H9 (cell line): ENCODE measurements around the gene CSMD2. TPM values are rescaled to one million over a fixed set of nuclear protein-coding genes. Genes with fewer than 3 reads are reported as not detected.

Source experiments
- DNase-seq: peaks from one replicate; pipeline ENCODE4 v3.0.0-alpha.2; 2017
- H2AFZ ChIP-seq: one replicate; pipeline ENCODE4 v1.6.1; 2013; ENCODE audit warnings: mild to moderate bottlenecking, low read length, control low read depth, moderate library complexity
- H2AK5ac ChIP-seq: 2 replicates; pipeline ENCODE4 v1.6.1; 2013; ENCODE audit warnings: low read length, control low read depth, mixed read lengths; ENCODE audit not compliant: insufficient read length
- H2BK120ac ChIP-seq: one replicate; pipeline ENCODE4 v1.6.1; 2013; ENCODE audit warnings: low read depth, mild to moderate bottlenecking, low read length, control low read depth, inconsistent platforms; ENCODE audit not compliant: poor library complexity, severe bottlenecking
- H2BK12ac ChIP-seq: 2 replicates; pipeline ENCODE4 v1.6.1; 2013; ENCODE audit warnings: low read length, control low read depth, mixed read lengths, low read depth; ENCODE audit not compliant: insufficient read length
- H2BK15ac ChIP-seq: 2 replicates; pipeline ENCODE4 v1.6.1; 2013; ENCODE audit warnings: low read depth, low read length, control low read depth
- H2BK20ac ChIP-seq: one replicate; pipeline ENCODE4 v1.6.1; 2013; ENCODE audit warnings: low read depth, mild to moderate bottlenecking, low read length, control low read depth, inconsistent platforms; ENCODE audit not compliant: poor library complexity, severe bottlenecking
- H2BK5ac ChIP-seq: 2 replicates; pipeline ENCODE4 v1.6.1; 2013; ENCODE audit warnings: low read length, control low read depth, mixed read lengths; ENCODE audit not compliant: insufficient read length
- H3K14ac ChIP-seq: 2 replicates; pipeline ENCODE4 v1.6.1; 2013; ENCODE audit warnings: low read length, control low read depth; ENCODE audit not compliant: insufficient read depth
- H3K18ac ChIP-seq: 2 replicates; pipeline ENCODE4 v1.6.1; 2013; ENCODE audit warnings: low read depth, mild to moderate bottlenecking, mixed read lengths, low read length, control low read depth; ENCODE audit not compliant: insufficient read length
- H3K23ac ChIP-seq: 2 replicates; pipeline ENCODE4 v1.6.1; 2013; ENCODE audit warnings: low read length, control low read depth, mixed read lengths, low read depth; ENCODE audit not compliant: insufficient read length
- H3K23me2 ChIP-seq: 2 replicates; pipeline ENCODE4 v1.6.1; 2013; ENCODE audit warnings: low read depth, mild to moderate bottlenecking, mixed read lengths, low read length, control low read depth; ENCODE audit not compliant: insufficient read length, poor library complexity, severe bottlenecking
- H3K27ac ChIP-seq: 2 replicates; pipeline ENCODE4 v1.5.1; 2013; ENCODE audit warnings: low read length, control low read depth, mixed read lengths, low read depth; ENCODE audit not compliant: insufficient read length
- H3K27me3 ChIP-seq: 2 replicates; pipeline ENCODE4 v1.6.1; 2013; ENCODE audit warnings: low read length, control low read depth, inconsistent platforms; ENCODE audit not compliant: insufficient read depth
- H3K4ac ChIP-seq: 2 replicates; pipeline ENCODE4 v1.6.1; 2013; ENCODE audit warnings: low read depth, mild to moderate bottlenecking, control low read depth, inconsistent platforms, low read length, moderate library complexity
- H3K4me1 ChIP-seq: 2 replicates; pipeline ENCODE4 v1.6.1; 2013; ENCODE audit warnings: low read length, control low read depth, inconsistent platforms; ENCODE audit not compliant: insufficient read depth
- H3K4me2 ChIP-seq: 2 replicates; pipeline ENCODE4 v1.6.1; 2013; ENCODE audit warnings: low read length, control low read depth, mixed read lengths; ENCODE audit not compliant: insufficient read length, insufficient read depth
- H3K56ac ChIP-seq: 2 replicates; pipeline ENCODE4 v1.6.1; 2013; ENCODE audit warnings: low read depth, mild to moderate bottlenecking, mixed read lengths, low read length, control low read depth; ENCODE audit not compliant: insufficient read length
- H3K79me1 ChIP-seq: 2 replicates; pipeline ENCODE4 v1.6.1; 2013; ENCODE audit warnings: low read depth, mild to moderate bottlenecking, moderate library complexity, low read length, control low read depth, inconsistent platforms; ENCODE audit not compliant: insufficient read depth, poor library complexity, severe bottlenecking
- H3K79me2 ChIP-seq: 2 replicates; pipeline ENCODE4 v1.6.1; 2013; ENCODE audit warnings: low read length, control low read depth, inconsistent platforms; ENCODE audit not compliant: insufficient read depth
- H3K9ac ChIP-seq: 2 replicates; pipeline ENCODE4 v1.6.1; 2013; ENCODE audit warnings: low read length, control low read depth, mixed read lengths; ENCODE audit not compliant: insufficient read length; ENCODE audit errors: extremely low read depth
- H3K9me3 ChIP-seq: one replicate; pipeline ENCODE4 v1.6.1; 2013; ENCODE audit warnings: low read depth, low read length, inconsistent platforms; ENCODE audit not compliant: control insufficient read depth
- H3T11ph ChIP-seq: one replicate; pipeline ENCODE4 v1.6.1; 2013; ENCODE audit warnings: mild to moderate bottlenecking, low read length, control low read depth, inconsistent platforms
- H4K20me1 ChIP-seq: one replicate; pipeline ENCODE4 v1.6.1; 2013; ENCODE audit not compliant: control insufficient read depth, insufficient read length, insufficient read depth
- H4K5ac ChIP-seq: 2 replicates; pipeline ENCODE4 v1.6.1; 2013; ENCODE audit warnings: low read depth, mild to moderate bottlenecking, mixed read lengths, low read length, control low read depth; ENCODE audit not compliant: insufficient read length
- H4K8ac ChIP-seq: replicated peaks from 2 replicates; pipeline ENCODE4 v1.6.1; 2013; ENCODE audit warnings: low read length, control low read depth, mixed read lengths, low read depth; ENCODE audit not compliant: insufficient read length
- H4K91ac ChIP-seq: 2 replicates; pipeline ENCODE4 v1.6.1; 2013; ENCODE audit warnings: low read depth, mild to moderate bottlenecking, moderate library complexity, mixed read lengths, low read length, control low read depth; ENCODE audit not compliant: insufficient read length
- H3K27ac Mint-ChIP-seq, 3 experiments: 2 replicates in 2 of 3; 3 replicates in 1 of 3; pipeline ENCODE4 v1.8.0; 2020 to 2021; ENCODE audit warnings: mixed read lengths in 3 of 3, mild to moderate bottlenecking in 1 of 3, moderate library complexity in 1 of 3
- H3K27me3 Mint-ChIP-seq: 2 replicates; pipeline ENCODE4 v1.8.0; 2021; ENCODE audit warnings: low read depth, mild to moderate bottlenecking, moderate library complexity, mixed read lengths
- H3K36me3 Mint-ChIP-seq, 3 experiments: 2 replicates in 2 of 3; 3 replicates in 1 of 3; pipeline ENCODE4 v1.8.0; 2020 to 2021; ENCODE audit warnings: low read depth in 3 of 3, mixed read lengths in 3 of 3; ENCODE audit not compliant: insufficient read depth in 1 of 3
- H3K4me1 Mint-ChIP-seq, 2 experiments: 2 replicates each; pipeline ENCODE4 v1.8.0; 2020; ENCODE audit warnings: mixed read lengths in 2 of 2
- H3K4me3 Mint-ChIP-seq, 2 experiments: 2 replicates in 1 of 2; 3 replicates in 1 of 2; pipeline ENCODE4 v1.8.0; 2020 to 2021; ENCODE audit warnings: mild to moderate bottlenecking in 2 of 2, mixed read lengths in 2 of 2, moderate library complexity in 1 of 2
- H3K9me3 Mint-ChIP-seq, 2 experiments: 2 replicates in 1 of 2; 3 replicates in 1 of 2; pipeline ENCODE4 v1.8.0; 2020; ENCODE audit warnings: mild to moderate bottlenecking in 2 of 2, mixed read lengths in 2 of 2, moderate library complexity in 1 of 2
- WGBS: extraction: QIAGEN DNeasy Blood & Tissue Kit; methylation state at CpG from one replicate; pipeline ENCODE4 v1.1.7; 2013; ENCODE audit warnings: missing lambda C conversion rate, low lambda C conversion rate, mixed read lengths; ENCODE audit not compliant: insufficient read length; ENCODE audit errors: extremely low coverage; 5-methylcytosine and 5-hydroxymethylcytosine counted together
- total RNA-seq: library from RNA; stranded (reverse); gene quantifications from 2 replicates; pipeline ENCODE4 v1.2.1, GENCODE V29; 2021
- TF ChIP-seq, protein P1 (sequence below): fragments of 200-600 bp; sonication (generic); conservative IDR thresholded peaks from 3 replicates; pipeline ENCODE4 v1.8.0; 2021; ENCODE audit warnings: antibody characterized with exemption, mild to moderate bottlenecking

Gene CSMD2
- total RNA-seq, 1 experiment from 2014 or later, result 6.4 TPM

DNA sequence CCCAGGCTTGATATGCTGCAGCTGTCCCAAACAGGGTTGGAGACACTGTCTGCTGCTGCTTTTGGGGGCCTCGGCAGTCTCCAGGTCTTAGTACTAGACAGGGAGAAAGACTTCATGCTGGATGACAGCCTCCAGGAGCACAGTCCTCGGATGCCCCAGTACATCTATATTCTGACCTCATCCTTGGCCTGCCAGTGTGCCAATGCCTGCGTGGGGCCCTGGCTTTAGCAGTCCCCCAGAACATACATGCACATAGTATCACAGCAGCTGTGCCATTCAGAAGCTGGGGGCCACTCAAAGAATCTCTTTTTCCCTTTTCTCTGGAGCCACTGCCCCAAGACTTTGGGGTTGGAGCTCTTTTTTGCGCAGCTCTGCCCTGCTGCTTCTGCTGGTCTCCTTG lies 697.0 kb downstream of the CSMD2 start:
- Histone ChIP-seq H2AFZ (no peak overlapping the region), H3K4me1 (no peaks in the 10 kb centered on the region; the same call in 1 of the 2 replicates), H3K56ac (no peak overlapping the region), H2BK120ac (no peak overlapping the region), H2BK5ac (no peak overlapping the region), H3K23ac (no peak overlapping the region), H4K20me1 (no peaks in the 10 kb centered on the region), H3K9ac (no peak overlapping the region), H3K79me1 (no peaks in the 10 kb centered on the region), H3K23me2 (peaks cover 5% of the 10 kb centered on the region), H4K5ac (no peak overlapping the region), H3T11ph (no peak overlapping the region), H2BK12ac (no peak overlapping the region), H3K4me2 (no peak overlapping the region), H2BK20ac (no peak overlapping the region), H3K9me3 (no peaks in the 10 kb centered on the region), H3K4ac (no peak overlapping the region), H4K91ac (no peak overlapping the region), H3K14ac (no peak overlapping the region), H3K27me3 (no peaks in the 10 kb centered on the region), H3K18ac (no peak overlapping the region), H3K27ac (no peak overlapping the region), H2AK5ac (no peak overlapping the region), H2BK15ac (no peak overlapping the region), H3K79me2 (no peaks in the 10 kb centered on the region), H4K8ac (no peak overlapping the region)
- Mint-ChIP-seq H3K27me3 (peaks cover 7% of the 10 kb centered on the region), H3K9me3 (no peaks in the 10 kb centered on the region), H3K4me3 (no peak overlapping the region), H3K4me1 (peaks cover 17 to 19% of the 10 kb centered on the region in 2 experiments), H3K36me3 (no peaks in the 10 kb centered on the region; a peak in 1 of 7 replicates), H3K27ac (no peak overlapping the region)
- DNase-seq, result no peak
- TF ChIP-seq, protein P1, sequence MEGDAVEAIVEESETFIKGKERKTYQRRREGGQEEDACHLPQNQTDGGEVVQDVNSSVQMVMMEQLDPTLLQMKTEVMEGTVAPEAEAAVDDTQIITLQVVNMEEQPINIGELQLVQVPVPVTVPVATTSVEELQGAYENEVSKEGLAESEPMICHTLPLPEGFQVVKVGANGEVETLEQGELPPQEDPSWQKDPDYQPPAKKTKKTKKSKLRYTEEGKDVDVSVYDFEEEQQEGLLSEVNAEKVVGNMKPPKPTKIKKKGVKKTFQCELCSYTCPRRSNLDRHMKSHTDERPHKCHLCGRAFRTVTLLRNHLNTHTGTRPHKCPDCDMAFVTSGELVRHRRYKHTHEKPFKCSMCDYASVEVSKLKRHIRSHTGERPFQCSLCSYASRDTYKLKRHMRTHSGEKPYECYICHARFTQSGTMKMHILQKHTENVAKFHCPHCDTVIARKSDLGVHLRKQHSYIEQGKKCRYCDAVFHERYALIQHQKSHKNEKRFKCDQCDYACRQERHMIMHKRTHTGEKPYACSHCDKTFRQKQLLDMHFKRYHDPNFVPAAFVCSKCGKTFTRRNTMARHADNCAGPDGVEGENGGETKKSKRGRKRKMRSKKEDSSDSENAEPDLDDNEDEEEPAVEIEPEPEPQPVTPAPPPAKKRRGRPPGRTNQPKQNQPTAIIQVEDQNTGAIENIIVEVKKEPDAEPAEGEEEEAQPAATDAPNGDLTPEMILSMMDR, result no peak
- no CpG with 5 or more reads among the region's 4 CpGs for WGBS
